C4-2B (cell line): ENCODE results near the gene TAS2R43.

Experiments
- ZFX ChIP-seq: fragments of 450-650 bp; IDR thresholded peaks from 2 replicates; pipeline ENCODE4 v1.6.1; 2017
- TF ChIP-seq, protein P1 (sequence below): fragments of 450-650 bp; conservative IDR thresholded peaks from 2 replicates; pipeline ENCODE4 v1.5.1; 2017; ENCODE audit warnings: mild to moderate bottlenecking

- TF ChIP-seq, protein P1, sequence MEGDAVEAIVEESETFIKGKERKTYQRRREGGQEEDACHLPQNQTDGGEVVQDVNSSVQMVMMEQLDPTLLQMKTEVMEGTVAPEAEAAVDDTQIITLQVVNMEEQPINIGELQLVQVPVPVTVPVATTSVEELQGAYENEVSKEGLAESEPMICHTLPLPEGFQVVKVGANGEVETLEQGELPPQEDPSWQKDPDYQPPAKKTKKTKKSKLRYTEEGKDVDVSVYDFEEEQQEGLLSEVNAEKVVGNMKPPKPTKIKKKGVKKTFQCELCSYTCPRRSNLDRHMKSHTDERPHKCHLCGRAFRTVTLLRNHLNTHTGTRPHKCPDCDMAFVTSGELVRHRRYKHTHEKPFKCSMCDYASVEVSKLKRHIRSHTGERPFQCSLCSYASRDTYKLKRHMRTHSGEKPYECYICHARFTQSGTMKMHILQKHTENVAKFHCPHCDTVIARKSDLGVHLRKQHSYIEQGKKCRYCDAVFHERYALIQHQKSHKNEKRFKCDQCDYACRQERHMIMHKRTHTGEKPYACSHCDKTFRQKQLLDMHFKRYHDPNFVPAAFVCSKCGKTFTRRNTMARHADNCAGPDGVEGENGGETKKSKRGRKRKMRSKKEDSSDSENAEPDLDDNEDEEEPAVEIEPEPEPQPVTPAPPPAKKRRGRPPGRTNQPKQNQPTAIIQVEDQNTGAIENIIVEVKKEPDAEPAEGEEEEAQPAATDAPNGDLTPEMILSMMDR = no peak
- TF ChIP-seq ZFX = no peak
Measured at GRCh38 chr12:11133816-11134215, 41.7 kb upstream of the TAS2R43 start.
